HL-60/S4 treated with retinoic acid at 250 ng/mL for 4 days and 3 days (cell line): ENCODE results near the gene CLN6.
"Not testable (repeated sequence)": the region's sequence is repeated elsewhere in the genome, so short reads cannot be mapped to it uniquely, and the experiment has no call there.

Source experiments
- in situ Hi-C: fragments of 300-500 bp; cut with MboI; formaldehyde crosslinking; loops from 2 replicates; pipeline ENCODE4 v1.7.0; 2022; ENCODE audit warnings: low sequenced_read_pairs

CLN6 gene

GRCh38 chr15:68256675-68257450 is 27.3 kb upstream of the CLN6 start:
- in situ Hi-C loops: no loop called here

GRCh38 chr15:68252925-68253534 is 23.5 kb upstream of the CLN6 start:
- in situ Hi-C loops: no loop called here

DNA sequence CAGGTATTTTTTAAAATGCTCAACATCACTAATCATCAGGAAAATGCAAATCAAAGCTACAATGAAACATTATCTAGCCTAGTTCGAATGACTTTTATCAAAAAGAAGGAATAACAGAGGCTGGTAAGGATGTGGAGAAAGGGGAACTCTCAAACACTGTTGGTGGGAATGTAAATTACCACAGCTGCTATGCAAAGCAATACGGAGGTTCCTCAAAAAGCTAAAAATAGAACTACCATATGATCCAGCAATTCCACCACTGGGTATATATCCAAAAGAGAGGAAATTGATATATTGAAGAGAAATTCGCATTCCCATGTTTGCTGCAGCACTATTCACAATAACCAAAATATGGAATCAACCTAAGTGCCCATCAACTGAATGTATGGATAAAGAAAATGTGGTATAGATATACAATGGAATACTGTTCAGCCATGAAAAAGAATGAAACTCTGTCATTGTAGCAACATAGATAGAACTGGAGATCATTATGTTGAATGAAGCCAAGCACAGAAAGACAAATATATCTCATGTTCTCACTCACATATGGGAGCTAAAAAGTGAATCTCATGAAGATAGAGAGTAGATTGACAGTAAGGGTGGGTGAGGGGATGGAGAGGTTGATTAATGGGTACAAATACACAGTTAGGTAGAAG is 19.7 kb upstream of the CLN6 start:
- in situ Hi-C loops: no loop called here

DNA sequence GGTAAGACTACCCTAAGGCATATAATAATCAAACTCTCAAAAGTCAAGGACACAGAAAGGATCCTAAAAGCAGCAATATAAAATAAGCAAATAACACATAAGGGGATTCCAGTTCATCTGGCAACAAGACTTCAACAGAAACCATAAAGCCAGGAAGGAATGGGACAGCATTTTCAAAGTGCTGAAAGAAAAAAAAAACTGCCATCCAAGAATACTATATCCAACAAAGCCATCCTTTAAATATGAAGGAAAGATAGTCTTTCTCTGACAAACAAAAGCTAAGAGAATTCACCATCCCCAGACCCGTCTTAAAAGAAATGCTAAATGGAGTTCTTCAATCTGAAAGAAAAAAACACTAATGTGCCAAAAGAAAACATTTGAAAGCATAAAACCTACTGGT is 14.7 kb upstream of the CLN6 start:
- in situ Hi-C loops: no loop called here

- in situ Hi-C loops: no loop called here
Measured at GRCh38 chr15:68241088-68241935, 11.8 kb upstream of the CLN6 start.

GRCh38 chr15:68239025-68239424 is 9.5 kb upstream of the CLN6 start:
- in situ Hi-C loops: no loop called here

DNA sequence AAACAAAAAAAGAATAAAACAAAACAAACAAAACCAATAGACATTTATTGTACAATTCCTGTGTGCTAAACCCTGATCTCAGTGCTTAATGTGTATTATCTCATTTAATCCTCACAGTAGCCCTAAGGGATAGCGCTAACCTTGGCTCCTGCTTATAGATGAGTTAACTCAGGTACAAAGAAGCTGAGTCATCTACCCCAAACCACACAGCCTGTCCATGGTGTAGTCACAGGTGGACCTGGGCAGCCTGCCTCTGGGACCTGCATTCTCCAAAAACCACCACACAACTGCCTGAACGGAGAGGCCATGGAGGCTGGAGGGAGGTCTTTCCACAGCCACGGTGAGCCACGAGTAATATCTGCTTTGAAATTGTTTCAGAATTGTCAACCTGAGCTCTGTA is 5.5 kb upstream of the CLN6 start:
- in situ Hi-C loops: no loop called here

- in situ Hi-C loops: not testable (repeated sequence)
Measured at GRCh38 chr15:68234520-68234919, 5.0 kb upstream of the CLN6 start.

- in situ Hi-C loops: no loop called here
Measured at GRCh38 chr15:68234060-68234459, 4.5 kb upstream of the CLN6 start.

GRCh38 chr15:68232937-68233336 is 3.4 kb upstream of the CLN6 start:
- in situ Hi-C loops: no loop called here

DNA sequence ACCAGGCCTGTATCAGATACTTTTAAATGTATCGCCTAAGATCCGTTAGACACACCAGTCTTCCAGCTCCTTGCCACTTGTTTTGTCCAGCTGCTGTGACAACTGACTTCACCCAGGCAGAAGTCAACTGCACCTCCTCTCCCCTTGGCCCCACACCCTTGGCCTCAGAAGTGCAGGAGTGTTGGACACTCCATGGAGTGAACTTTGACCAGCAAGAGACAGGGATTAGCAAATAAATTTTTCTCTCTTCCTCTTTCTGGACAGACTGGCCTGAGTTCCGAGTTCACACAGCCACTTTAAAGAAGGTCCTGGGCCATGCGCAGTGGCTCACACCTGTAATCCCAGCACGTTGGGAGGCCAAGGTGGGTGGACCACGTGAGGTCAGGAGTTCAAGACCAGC is 2.9 kb upstream of the CLN6 start:
- in situ Hi-C loops: no loop called here

DNA sequence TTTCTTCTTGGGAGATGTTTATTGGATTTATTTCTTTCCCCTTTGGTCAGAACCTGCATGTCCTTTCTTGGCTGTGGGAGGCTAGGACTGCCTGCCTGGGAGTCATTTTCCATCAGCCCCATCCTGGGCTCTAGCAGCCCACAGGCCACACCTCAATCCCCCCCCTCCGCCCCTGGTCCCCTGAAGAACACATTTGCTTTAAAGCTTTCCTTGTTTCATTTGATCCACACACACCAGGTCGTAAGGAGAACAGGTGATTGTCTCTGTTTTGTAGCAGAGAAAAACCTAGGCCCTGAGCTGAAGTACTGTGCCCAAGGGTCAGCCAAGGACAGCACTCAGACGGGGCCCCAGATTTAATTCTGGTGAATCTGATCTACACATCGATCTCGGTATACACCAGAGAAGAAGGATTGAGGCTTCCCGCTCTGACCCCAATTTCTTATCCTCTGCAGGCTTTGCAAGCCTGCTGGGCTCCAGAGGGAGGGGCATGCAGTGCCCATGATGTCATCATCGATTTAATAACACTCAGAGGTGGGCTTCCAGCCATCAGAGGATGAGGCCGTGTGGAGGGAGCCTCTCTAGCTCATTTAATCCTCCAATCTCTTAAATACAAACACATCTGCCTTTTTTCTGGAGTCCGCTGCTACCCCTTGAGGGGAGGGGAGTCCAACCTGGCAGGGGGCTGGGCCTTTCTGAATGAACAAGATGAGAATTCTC is 1.7 kb upstream of the CLN6 start:
- in situ Hi-C loops: no loop called here

- in situ Hi-C loops: no loop called here
Measured at GRCh38 chr15:68230157-68231100, 901 bp upstream of the CLN6 start.

DNA sequence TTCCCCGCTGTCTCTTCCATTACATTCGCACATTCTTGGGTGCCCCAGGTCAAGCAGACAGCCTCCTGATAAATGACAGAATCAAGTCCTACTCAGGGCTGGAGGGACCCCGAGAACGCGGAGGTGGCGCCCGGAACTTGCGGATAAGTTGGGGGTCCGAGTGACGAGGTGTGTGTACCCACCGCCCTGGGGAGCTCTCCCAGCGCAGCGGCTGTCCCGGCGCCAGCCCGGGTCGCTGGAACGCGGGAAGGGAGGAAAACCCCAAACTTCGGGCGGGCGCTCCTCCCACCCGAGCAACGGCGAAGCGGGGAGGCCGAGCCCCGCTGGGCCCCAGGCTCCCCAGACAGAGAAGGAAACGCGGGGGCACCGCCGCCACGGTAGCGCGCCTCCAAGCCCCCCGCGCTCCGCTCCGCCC is 550 bp downstream of the CLN6 start:
- in situ Hi-C loops: no loop called here

DNA sequence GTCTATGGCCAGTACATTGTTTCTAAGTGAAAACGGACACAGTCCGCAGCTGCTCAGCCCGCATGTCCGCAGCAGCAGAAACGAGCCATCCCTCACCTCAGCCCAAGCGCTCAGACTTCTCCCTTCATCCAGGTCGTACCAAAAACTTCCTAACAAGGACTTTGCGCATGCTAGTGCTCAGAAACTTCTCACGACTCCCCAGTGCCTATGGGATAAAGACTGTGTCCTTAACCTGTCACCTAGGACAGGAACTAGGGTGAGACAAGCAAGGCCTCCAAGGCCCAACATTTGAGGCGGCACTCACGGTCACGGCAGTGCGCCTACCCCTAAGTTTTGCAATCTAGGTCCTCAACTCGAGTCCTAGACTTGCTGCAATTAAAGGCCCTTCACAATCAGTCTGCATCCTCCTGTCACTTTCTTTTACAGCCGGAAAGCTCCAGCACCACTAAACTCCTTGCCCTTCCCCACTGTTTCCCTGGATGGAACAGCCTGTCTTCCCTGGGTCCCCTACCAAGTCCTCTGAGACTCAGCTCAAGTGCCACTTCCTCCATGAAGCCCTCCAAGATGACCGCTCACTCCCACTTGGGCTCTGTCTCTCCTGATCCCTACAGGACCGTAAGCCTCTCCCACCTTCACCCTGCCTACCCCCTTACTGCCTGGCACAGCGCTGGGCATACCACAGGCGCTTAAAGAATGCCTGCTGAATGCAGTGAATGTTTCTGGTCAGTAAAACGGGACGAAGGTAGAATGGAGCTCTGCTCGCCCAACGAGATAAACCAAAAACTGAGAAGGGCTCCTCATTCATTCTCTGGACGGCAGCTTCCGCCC is 1.2 kb downstream of the CLN6 start:
- in situ Hi-C loops: no loop called here

DNA sequence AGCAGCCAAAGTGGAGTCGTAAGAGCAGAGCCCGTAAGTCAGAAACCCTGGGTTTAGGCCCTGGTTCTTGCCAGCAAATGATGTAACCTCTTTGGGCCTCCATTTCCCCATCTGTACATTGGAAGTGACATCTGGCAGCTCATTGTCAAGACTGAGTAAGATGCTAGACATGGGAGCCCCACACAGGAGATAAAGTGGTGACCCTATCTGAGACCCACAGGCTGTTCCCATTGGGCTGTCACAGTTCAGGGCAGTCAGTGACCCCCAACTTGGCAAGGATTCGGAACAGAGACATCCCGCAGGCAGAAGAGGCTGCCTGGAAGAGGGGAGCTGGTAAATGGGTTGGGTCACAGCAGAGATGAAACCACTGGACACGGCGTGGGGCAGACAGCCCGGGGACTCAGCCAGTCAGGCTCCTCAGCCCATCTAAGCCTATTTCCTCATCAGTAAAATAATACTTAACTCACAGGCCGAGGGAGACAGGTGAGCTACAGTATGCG is 1.8 kb downstream of the CLN6 start:
- in situ Hi-C loops: no loop called here

DNA sequence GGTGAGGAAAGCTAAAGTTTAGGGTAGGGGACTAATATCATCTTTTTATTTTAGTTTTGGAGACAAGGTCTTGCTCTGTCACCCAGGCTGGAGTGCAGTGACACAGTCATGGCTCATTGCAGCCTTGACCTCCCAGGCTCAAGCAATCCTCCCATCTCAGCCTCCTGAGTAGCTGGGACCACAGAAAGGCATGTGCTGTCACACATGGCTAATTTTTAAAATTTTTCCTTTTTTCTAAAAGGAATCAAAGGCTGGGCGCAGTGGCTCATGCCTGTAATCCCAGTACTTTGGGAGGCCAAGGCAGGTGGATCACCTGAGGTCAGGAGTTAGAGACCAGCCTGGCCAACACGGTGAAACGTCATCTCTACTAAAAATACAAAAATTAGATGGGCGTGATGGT is 4.1 kb downstream of the CLN6 start:
- in situ Hi-C loops: not testable (repeated sequence)

GRCh38 chr15:68224546-68225250 is 4.8 kb downstream of the CLN6 start:
- in situ Hi-C loops: no loop called here
